IMR-90 (cell line): ENCODE data around the gene CBX8. TPM values are rescaled to one million over a fixed set of nuclear protein-coding genes. Genes with fewer than 3 reads are reported as not detected.

Experiments used
- ATAC-seq: fragments of 200-7000 bp; cut with Tn5 transposase; 2 replicates; pipeline ENCODE4 v1.9.1; 2020; ENCODE audit warnings: low read depth, mild to moderate bottlenecking, moderate library complexity
- BruUV-seq: library from RNA; stranded (reverse); fragments of 400-500 nt; replicated peaks from 2 replicates; lab custom pipeline; 2021; lab: Mats Ljungman, UMichigan
- CTCF ChIA-PET: fragments of 300-600 bp; formaldehyde crosslinking; extraction: SDS; loops from one replicate; lab custom pipeline; 2021; ENCODE audit warnings: antibody characterized with exemption; lab: Yijun Ruan, JAX
- POLR2A ChIA-PET: fragments of 300-600 bp; sonication (Branson Sonifier 250); formaldehyde crosslinking; loops from one replicate; lab custom pipeline; 2022; ENCODE audit warnings: antibody characterized with exemption; ENCODE audit not compliant: unreplicated experiment; lab: Charles Lee
- DNase-seq: peaks from one replicate; pipeline ENCODE4 v3.0.0; 2013
- H2AFZ ChIP-seq: replicated peaks from 2 replicates; pipeline ENCODE3; 2013; ENCODE audit warnings: low read length, mild to moderate bottlenecking; ENCODE audit not compliant: poor library complexity
- H2AK5ac ChIP-seq: 2 replicates; pipeline ENCODE4 v1.6.1; 2013; ENCODE audit warnings: low read depth, low read length, inconsistent platforms
- H2AK9ac ChIP-seq: replicated peaks from 2 replicates; pipeline ENCODE3; 2013; ENCODE audit warnings: mild to moderate bottlenecking, low read depth, low read length, moderate library complexity; ENCODE audit not compliant: poor library complexity
- H2BK120ac ChIP-seq: 2 replicates; pipeline ENCODE4 v1.6.1; 2013; ENCODE audit warnings: low read depth, low read length, inconsistent platforms
- H2BK15ac ChIP-seq: 3 replicates; pipeline ENCODE4 v1.6.1; 2013; ENCODE audit warnings: low read depth, low read length, inconsistent platforms
- H2BK20ac ChIP-seq: 2 replicates; pipeline ENCODE4 v1.6.1; 2013; ENCODE audit warnings: low read depth, mild to moderate bottlenecking, inconsistent platforms, low read length, moderate library complexity
- H2BK5ac ChIP-seq: 2 replicates; pipeline ENCODE4 v1.6.1; 2013; ENCODE audit warnings: mild to moderate bottlenecking, low read depth, low read length, inconsistent platforms; ENCODE audit not compliant: poor library complexity, severe bottlenecking
- H3K14ac ChIP-seq: replicated peaks from 2 replicates; pipeline ENCODE4 v1.6.1; 2013; ENCODE audit warnings: low read depth, low read length, inconsistent platforms
- H3K18ac ChIP-seq: 2 replicates; pipeline ENCODE4 v1.6.1; 2013; ENCODE audit warnings: low read depth, low read length, control low read depth
- H3K23ac ChIP-seq: 2 replicates; pipeline ENCODE4 v1.6.1; 2013; ENCODE audit warnings: low read depth, low read length, inconsistent platforms
- H3K27ac ChIP-seq: 2 replicates; pipeline ENCODE4 v1.5.1; 2013; ENCODE audit warnings: mild to moderate bottlenecking, control low read depth, low read length; ENCODE audit not compliant: insufficient read depth
- H3K27me3 ChIP-seq: 2 replicates; pipeline ENCODE4 v1.6.1; 2013; ENCODE audit warnings: low read length; ENCODE audit not compliant: control insufficient read depth, insufficient read depth
- H3K36me3 ChIP-seq: 2 replicates; pipeline ENCODE4 v1.6.1; 2013; ENCODE audit warnings: low read length, mixed read lengths; ENCODE audit not compliant: control insufficient read depth, insufficient read depth
- H3K4ac ChIP-seq: 2 replicates; pipeline ENCODE4 v1.6.1; 2013; ENCODE audit warnings: low read depth, low read length, inconsistent platforms
- H3K4me1 ChIP-seq: 2 replicates; pipeline ENCODE4 v1.6.1; 2013; ENCODE audit warnings: low read length, mixed read lengths; ENCODE audit not compliant: control insufficient read depth, insufficient read depth
- H3K4me2 ChIP-seq: 2 replicates; pipeline ENCODE4 v1.6.1; 2013; ENCODE audit warnings: low read depth, mild to moderate bottlenecking, control low read depth, low read length, moderate library complexity
- H3K4me3 ChIP-seq: 2 replicates; pipeline ENCODE4 v1.5.1; 2013; ENCODE audit warnings: low read depth, mild to moderate bottlenecking, control low read depth, low read length, moderate library complexity; ENCODE audit not compliant: insufficient read depth
- H3K56ac ChIP-seq: 2 replicates; pipeline ENCODE4 v1.6.1; 2013; ENCODE audit warnings: low read length, inconsistent platforms; ENCODE audit not compliant: insufficient read depth; ENCODE audit errors: extremely low read depth
- H3K79me1 ChIP-seq, 2 experiments: 2 replicates each; pipeline ENCODE4 v1.6.1; 2013; ENCODE audit warnings: low read length in 2 of 2, inconsistent platforms in 1 of 2, low read depth in 1 of 2
- H3K9ac ChIP-seq: 2 replicates; pipeline ENCODE4 v1.6.1; 2013; ENCODE audit warnings: low read depth, low read length, control low read depth
- H3K9me1 ChIP-seq: 2 replicates; pipeline ENCODE4 v1.6.1; 2013; ENCODE audit warnings: low read length, inconsistent platforms; ENCODE audit not compliant: insufficient read depth
- H3K9me3 ChIP-seq: 2 replicates; pipeline ENCODE4 v1.6.1; 2013; ENCODE audit warnings: low read length; ENCODE audit not compliant: control insufficient read depth, insufficient read depth
- H4K20me1 ChIP-seq: 2 replicates; pipeline ENCODE4 v1.6.1; 2013; ENCODE audit warnings: low read length, inconsistent platforms; ENCODE audit not compliant: insufficient read depth
- H4K5ac ChIP-seq: 2 replicates; pipeline ENCODE4 v1.6.1; 2013; ENCODE audit warnings: mild to moderate bottlenecking, low read depth, low read length, control low read depth
- H4K8ac ChIP-seq, 2 experiments: 2 replicates each; pipeline ENCODE4 v1.6.1; 2013; ENCODE audit warnings: low read depth in 2 of 2, low read length in 2 of 2, control low read depth in 1 of 2, inconsistent platforms in 1 of 2
- H4K91ac ChIP-seq: 2 replicates; pipeline ENCODE4 v1.6.1; 2013; ENCODE audit warnings: low read depth, low read length, inconsistent platforms; ENCODE audit not compliant: insufficient read depth
- CHD1 ChIP-seq: IDR thresholded peaks from 2 replicates; pipeline ENCODE4 v1.6.1; 2012; ENCODE audit warnings: low read depth, low read length, improper control_type of control experiment
- FOS ChIP-seq: fragments of 150-350 bp; IDR thresholded peaks from 2 replicates; pipeline ENCODE4 v1.6.1; 2016; ENCODE audit warnings: low read depth, low read length
- MAFK ChIP-seq: IDR thresholded peaks from 2 replicates; pipeline ENCODE4 v1.6.1; 2012; ENCODE audit warnings: low read depth, low read length, improper control_type of control experiment
- MXI1 ChIP-seq: IDR thresholded peaks from 2 replicates; pipeline ENCODE4 v1.6.1; 2012; ENCODE audit warnings: low read depth, mild to moderate bottlenecking, low read length, moderate library complexity, borderline replicate concordance
- NFE2L2 ChIP-seq: fragments of 150-350 bp; IDR thresholded peaks from 2 replicates; pipeline ENCODE4 v1.6.1; 2016; ENCODE audit warnings: low read depth, mild to moderate bottlenecking, low read length
- RAD21 ChIP-seq: IDR thresholded peaks from 2 replicates; pipeline ENCODE4 v1.6.1; 2012; ENCODE audit warnings: low read length, improper control_type of control experiment
- RFX5 ChIP-seq: IDR thresholded peaks from 2 replicates; pipeline ENCODE4 v1.8.0; 2012; ENCODE audit warnings: low read depth, mild to moderate bottlenecking, low read length, moderate library complexity
- WGBS, 2 experiments: methylation state at CpG; one replicate each; pipeline versions ENCODE4 v1.1.5 to v1.1.7; 2013; ENCODE audit warnings: missing lambda C conversion rate in 2 of 2; ENCODE audit not compliant: insufficient read length in 1 of 2; ENCODE audit errors: extremely low coverage in 2 of 2; 5-methylcytosine and 5-hydroxymethylcytosine counted together
- dilution Hi-C: fragments of 300-500 bp; cut with HindIII; formaldehyde crosslinking; loops from one replicate; pipeline ENCODE4 v1.14.3; 2018; ENCODE audit warnings: low sequenced_read_pairs; ENCODE audit not compliant: unreplicated experiment
- in situ Hi-C: fragments of 300-500 bp; cut with MboI; formaldehyde crosslinking; loops from 3 replicates; pipeline ENCODE4 v1.14.3; 2019; ENCODE audit warnings: low sequenced_read_pairs, inconsistent platforms, mixed read lengths
- intact Hi-C: fragments of 100-400 bp; cut with micrococcal nuclease; formaldehyde crosslinking; loops from 2 replicates; pipeline ENCODE4 v1.10.0; 2022
- polyA plus RNA-seq, 3 experiments: library from polyadenylated mRNA; depleted of rRNA; stranded (reverse); fragments of >200 nt; gene quantifications; 2 replicates each; pipeline ENCODE4 v1.2.3, GENCODE V29; 2012; ENCODE audit warnings: low replicate concordance in 1 of 3
- total RNA-seq: library from RNA; depleted of rRNA; stranded (reverse); fragments of >200 nt; gene quantifications from 2 replicates; pipeline ENCODE4 v1.2.3, GENCODE V29; 2012
- TF ChIP-seq, protein P1 (sequence below): fragments of 150-350 bp; IDR thresholded peaks from 2 replicates; pipeline ENCODE4 v1.6.1; 2016; ENCODE audit warnings: low read depth, mild to moderate bottlenecking, low read length, moderate library complexity, borderline replicate concordance

CBX8 gene
- total and polyA plus RNA-seq, 2 of the 4 experiments (the other 2 are of a cell fraction), result 3.2 to 5.4 TPM

DNA sequence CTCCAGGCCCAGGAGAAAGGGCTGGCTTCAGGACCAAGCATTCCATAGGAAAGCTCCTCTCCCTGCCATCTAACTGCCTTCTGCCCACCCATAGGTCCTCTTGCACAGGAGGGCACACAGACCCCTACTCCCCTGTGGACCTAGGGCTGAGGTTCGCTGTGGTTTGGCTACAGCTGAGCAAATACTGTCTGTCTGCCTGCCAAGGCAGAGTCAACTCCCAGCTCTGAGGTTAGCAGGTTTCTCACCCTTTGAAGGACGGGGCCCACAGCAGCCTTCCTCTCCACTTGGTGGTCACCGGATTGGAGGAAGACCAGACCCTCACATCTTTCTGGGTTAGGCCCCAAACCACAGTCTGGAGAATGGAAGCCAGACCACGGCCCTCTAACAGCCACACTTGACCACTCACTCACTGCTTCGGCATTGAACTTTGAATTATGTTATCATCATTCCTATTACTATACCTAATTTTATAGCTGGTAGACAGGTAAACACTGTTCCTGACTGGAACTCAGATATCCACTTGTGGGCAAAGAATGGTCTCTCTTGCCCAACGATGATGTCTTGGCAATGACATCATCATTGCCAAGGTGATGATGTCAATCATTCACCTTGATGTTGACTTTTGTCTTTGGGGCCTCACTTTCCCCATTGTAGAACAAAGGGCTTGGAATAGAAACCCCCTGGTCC, 28.2 kb upstream of the CBX8 start:
- no peak overlapping the region for H3K4me3 ChIP-seq
- no peak overlapping the region for H3K4me2 ChIP-seq
- peaks cover 13% of the 10 kb centered on the region; the same call in 1 of the 2 replicates for H3K27me3 ChIP-seq
- no peak overlapping the region for H3K4ac ChIP-seq
- H3K4me1 ChIP-seq, result peaks cover 5% of the 10 kb centered on the region; the same call in 1 of the 2 replicates
- no peaks in the 10 kb centered on the region for H3K9me3 ChIP-seq
- dilution Hi-C loops, result no loop called here
- H3K79me1 ChIP-seq, result no peaks in the 10 kb centered on the region
- no peak overlapping the region for H2BK15ac ChIP-seq
- no peak overlapping the region for H4K8ac ChIP-seq
- intact Hi-C loops, result no loop called here
- ChIA-PET POLR2A (no interaction called here), CTCF (no interaction called here)
- TF ChIP-seq RFX5 (no peak), MAFK (no peak), RAD21 (no peak), FOS (no peak), CHD1 (no peak), MXI1 (no peak), NFE2L2 (no peak)
- TF ChIP-seq, protein P1, sequence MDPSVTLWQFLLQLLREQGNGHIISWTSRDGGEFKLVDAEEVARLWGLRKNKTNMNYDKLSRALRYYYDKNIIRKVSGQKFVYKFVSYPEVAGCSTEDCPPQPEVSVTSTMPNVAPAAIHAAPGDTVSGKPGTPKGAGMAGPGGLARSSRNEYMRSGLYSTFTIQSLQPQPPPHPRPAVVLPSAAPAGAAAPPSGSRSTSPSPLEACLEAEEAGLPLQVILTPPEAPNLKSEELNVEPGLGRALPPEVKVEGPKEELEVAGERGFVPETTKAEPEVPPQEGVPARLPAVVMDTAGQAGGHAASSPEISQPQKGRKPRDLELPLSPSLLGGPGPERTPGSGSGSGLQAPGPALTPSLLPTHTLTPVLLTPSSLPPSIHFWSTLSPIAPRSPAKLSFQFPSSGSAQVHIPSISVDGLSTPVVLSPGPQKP, result no peak
- DNase-seq, result no peak
- H2BK120ac ChIP-seq, result no peak overlapping the region
- in situ Hi-C loops, result no loop called here
- no peak overlapping the region for H2AFZ ChIP-seq
- no peak for ATAC-seq
- H4K5ac ChIP-seq, result no peak overlapping the region
- H4K20me1 ChIP-seq, result no peaks in the 10 kb centered on the region
- H3K36me3 ChIP-seq, result no peaks in the 10 kb centered on the region
- H3K56ac ChIP-seq, result no peak overlapping the region
- no peak overlapping the region for H2AK5ac ChIP-seq
- H2BK20ac ChIP-seq, result no peak overlapping the region
- no peak overlapping the region for H2AK9ac ChIP-seq
- H3K14ac ChIP-seq, result no peak overlapping the region
- no peak overlapping the region for H3K9ac ChIP-seq
- H3K18ac ChIP-seq, result no peak overlapping the region
- no peak overlapping the region for H3K23ac ChIP-seq
- BruUV-seq, result no TSS peak
- H2BK5ac ChIP-seq, result no peak overlapping the region
- H3K27ac ChIP-seq, result no peak overlapping the region
- 93% methylated on average over 2 of the region's 6 CpGs; no CpG with 5 or more reads in 1 of the 2 experiments for WGBS, 2 experiments
- peaks cover 16% of the 10 kb centered on the region for H3K9me1 ChIP-seq
- H4K91ac ChIP-seq, result no peak overlapping the region
